Stimulated activated CD8-positive, alpha-beta memory T cell treated with anti-CD3 and anti-CD28 coated beads, Interleukin-12 subunit alpha, Interleukin-12 subunit beta, amount 100 ng/mL, for 24 hours (primary cell): ENCODE results near the gene AJAP1.

Experiments used
- DNase-seq: peaks from one replicate; pipeline ENCODE4 v3.0.0-alpha.2; 2020; ENCODE audit errors: extremely low read depth

Gene AJAP1

DNA sequence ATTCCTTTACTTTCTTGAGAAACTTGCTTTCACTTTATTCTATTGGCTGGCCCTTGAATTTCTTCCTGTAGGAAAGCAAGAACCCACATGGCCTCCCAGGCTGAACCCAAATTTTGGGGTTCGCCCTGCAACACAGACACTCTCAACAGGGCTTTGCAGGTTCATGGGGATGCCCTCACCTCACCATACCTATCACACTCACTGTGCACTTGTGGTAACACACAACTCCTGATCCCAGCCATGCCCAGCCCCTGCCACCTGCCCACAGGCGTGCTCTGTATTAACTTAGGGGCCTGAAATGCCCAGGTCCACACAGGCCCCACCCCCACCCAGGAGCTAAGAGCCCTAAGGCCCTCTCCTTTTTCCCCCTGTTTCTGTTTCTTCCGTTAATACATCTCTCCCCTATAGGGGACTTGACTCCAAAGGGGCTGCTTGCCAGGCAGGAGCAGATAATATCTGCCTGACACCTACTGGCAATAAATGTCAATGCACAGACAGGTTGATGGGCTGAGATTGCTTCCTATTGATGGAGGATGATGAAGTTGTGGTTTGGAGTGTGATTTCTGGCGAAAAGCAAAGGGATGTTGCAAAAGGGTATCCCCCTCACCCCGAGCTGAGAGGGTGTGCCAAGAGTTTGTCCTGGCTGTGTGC lies 171.5 kb downstream of the AJAP1 start:
- no peak for DNase-seq

DNA sequence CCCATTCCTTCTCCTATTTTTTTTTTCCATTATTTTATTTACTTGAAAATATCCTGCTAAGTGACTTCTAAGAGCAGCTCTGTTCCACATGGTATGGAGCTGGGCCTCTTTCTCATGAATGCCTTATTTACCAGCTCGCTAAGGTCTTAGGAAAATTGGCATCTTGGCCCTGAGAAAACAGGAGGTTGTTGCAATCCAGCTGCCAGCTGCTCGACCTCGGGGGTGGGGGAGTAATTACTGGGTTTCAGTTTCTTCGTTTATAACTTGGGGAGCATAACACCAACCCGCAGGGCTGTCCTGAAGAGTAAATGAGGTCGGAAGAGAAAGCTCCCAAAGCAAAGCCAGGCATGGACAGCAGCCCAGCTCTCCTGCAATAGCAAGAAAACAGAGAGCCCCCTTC lies 176.3 kb downstream of the AJAP1 start:
- no peak for DNase-seq

DNA sequence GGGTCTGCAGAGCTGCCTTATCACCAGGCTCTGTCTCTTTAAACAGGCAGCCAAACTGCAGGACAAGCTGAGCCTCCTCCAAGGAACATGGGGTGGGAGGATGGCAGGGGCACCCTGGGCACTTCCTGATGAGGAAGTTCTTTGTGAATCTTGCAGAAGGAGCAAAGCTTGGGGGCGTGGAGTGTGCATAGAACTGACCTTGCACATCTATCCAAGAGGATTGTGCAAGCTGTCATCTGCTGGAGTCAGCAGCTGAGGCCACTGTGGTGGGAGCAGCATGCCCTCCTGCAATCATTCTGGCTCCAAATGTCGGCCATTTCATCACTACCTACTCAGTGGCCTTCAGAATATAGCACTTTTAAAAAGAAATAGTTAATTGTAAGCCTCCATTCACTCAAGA lies 182.2 kb downstream of the AJAP1 start:
- no peak for DNase-seq

DNA sequence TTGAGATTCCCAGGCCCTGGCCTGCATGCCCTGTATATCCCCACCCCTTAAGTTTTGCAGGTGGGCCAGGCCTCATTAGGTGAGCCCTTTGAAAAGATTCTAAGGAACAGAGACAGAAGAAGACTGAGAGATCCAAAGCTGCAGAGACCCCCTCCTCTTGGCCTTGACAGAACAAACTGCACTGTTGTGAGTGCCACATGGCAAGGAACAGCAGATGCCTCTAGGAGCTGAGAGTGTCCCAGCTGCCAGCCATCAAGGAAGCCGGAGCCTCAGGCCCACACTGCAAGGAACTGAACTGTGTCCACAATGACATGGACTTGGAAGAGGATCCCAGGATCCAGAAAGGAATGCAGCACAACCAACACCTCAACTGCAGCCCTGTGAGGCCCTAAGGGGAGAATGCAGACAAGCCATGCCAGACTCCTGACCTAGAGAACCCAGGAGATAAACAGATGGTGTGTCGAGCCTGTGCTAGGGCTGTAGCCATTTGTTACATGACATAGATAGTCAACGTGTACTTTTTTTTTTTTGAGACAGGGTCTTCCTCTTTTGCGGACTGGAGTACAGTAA lies 182.7 kb downstream of the AJAP1 start:
- DNase-seq: no peak

GRCh38 chr1:4837752-4838151 lies 183.3 kb downstream of the AJAP1 start:
- DNase-seq: no peak

DNA sequence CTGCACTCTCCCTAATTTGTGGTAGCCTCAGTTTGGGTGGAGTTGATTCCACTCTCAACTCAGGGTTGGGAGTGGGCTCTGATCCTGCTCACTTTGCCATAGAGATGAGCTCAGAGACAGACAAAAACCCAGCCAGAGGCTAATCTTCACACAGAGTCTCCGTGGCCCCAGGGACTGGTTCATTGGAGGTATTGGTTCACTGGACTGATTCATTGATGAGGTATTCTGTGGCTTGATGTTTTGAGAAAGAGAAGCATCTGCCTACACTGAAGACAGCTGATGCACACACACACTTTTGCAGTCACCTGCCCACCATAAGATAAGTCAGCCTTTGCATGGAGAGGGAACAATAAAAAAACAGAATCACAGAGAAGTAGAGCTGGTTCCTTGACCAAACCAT lies 183.8 kb downstream of the AJAP1 start:
- no peak for DNase-seq
